HL-60/S4 treated with retinoic acid at 250 ng/mL for 4 days and 3 days (cell line): ENCODE data around the gene SP6.

Experiments used
- in situ Hi-C: fragments of 300-500 bp; cut with MboI; formaldehyde crosslinking; loops from 2 replicates; pipeline ENCODE4 v1.7.0; 2022; ENCODE audit warnings: low sequenced_read_pairs

Gene SP6

DNA sequence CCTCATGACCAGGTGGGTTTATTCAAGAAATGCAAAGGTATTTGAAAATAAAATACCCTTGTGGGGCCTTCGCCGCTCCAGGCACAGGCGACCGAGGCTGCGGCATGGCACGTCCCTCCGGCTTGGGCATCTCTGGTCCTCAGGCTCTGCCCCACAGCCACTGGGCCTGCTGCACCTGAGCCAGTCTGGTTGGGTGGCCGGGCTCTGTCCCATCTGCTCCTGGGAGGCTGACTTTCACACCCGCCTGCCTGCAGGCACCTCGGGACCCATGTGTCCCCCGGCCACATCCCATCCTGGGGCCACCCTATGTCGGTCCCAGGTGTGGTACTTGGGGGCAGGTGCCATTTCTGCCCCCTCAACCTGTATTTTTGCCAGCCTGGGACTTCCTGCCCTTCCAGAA lies 50.3 kb downstream of the SP6 start:
- in situ Hi-C loops = no loop called here

DNA sequence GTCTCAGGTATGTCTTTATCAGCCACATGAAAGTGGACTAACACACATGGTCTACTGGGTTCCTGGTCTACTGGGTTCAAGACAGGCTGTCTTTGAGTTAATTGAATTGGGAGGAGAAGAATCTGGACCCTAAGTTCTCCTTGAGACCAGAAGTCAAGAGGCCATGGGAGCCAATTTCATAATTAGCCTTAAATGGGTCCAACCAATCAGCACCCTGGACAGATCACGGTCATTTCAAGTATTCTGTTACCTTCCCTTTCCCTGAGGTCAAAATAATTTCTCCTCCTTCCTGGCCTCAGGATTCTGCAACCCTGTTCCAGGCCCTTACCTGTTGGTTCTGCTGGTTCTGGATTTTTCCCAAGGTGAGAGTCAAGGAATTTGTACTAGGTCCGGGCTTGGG lies 53.2 kb downstream of the SP6 start:
- in situ Hi-C loops = no loop called here
